CD4-positive, alpha-beta T cell treated with Interferon alpha-2 for 1 hour (primary cell): ENCODE measurements around the gene C1orf232.
A peak's percentile ranks its signal among the peaks of the same experiment; 100 is the strongest.

ENCODE experiments used
- DNase-seq, 2 donors: peaks; one replicate each; pipeline ENCODE4 v3.0.0-alpha.2; 2020 to 2022

C1orf232 gene

DNA sequence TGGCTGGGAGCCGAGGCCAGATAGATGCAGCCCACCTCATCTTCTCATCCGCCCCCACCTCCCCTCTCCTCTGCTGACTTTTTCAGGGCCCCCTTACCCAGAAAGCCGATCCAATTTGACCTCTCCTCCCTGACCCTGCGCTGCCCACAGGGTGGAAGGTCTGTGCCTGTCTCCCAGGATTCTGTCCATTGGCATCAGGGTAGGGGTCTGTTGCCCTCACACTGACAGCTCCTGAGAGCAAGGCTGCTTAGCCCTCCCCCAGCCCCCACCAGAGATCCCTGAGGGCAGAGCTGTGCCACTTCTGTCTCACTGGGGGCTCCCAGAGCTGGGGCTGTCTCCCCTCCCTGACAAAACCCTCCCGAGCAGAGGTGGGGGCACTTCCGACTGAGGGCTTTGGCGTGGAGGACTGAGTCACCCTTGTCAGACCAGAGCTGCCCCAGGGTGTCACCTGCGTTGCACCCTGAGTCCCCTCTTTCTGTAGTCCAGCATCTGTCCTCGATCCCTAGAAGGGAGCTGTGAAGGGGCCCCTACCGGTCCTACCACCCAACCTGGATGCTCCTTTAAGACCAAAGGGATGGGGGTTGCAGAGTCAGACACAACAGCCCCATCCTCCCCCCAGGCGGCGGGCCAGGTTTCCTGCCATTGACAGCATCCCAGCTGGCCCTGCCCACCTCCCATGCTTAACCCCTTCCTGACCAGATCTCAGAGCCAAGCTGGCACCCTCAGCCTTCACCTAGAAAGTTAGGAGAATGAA, 12.3 kb downstream of the C1orf232 start:
- DNase-seq = no peak

DNA sequence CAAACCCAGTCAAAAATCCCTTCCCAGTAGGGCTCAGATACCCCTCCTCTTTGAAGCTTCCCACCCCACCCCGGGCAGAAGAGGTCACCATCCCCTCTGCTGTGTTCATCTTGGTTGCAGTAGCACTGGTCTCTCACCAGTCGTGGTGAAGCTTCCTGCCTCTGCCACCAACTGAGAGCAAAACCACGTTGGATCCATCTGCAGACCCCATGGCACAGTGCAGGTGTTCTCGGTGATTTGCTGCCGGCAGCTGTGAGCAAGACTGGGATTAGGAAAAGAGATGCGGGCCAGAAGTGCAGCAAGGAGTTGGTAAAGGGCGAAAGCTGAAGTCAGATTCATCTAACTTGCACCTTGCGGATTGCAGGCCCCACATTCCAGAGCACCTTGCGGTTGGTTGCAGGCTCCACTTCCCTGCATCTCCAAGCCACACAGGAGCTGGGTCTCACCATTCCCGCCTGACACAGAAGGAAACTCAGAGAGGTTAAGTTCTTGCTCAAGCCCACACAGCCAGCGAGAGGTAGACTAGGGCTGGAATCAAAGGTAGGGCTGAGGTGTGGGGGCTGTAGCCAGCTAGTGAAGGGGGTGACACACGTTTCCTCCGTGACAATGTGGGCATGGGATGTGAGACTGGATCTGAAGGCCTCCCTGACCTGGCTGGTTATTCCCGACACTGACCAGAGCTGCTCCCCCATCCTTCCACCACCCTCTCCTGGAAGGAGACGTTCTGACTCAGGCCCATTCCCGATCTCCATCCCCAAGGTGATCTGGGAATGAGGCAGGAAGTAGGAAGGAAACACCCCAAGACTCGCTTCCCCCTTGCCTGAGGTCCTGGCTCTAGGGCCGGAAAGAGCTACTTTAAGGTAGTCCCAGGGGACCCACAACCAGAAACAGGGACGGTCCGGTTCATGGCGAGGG, 13.1 kb downstream of the C1orf232 start:
- DNase-seq = no peak

DNA sequence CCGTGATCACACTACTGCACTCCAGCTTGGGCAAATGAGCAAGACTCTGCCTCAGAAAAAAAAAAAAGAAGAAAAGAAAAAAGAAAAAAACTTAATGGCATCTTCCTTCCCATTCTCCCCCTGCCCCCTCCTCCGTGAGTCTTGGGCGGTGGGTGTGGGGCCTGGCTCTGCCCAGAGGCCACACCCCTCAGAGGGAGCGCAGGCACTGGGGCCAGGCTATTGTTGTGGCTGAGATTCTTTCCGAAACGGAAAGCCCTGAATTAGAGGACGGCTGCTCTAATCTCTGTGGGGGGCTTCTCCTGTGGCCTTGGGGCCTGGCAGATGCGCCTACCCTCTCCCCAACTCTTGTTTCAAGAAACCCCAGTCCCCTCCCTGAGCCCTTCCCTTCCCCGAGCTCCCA, 14.0 kb downstream of the C1orf232 start:
- no peak for DNase-seq

DNA sequence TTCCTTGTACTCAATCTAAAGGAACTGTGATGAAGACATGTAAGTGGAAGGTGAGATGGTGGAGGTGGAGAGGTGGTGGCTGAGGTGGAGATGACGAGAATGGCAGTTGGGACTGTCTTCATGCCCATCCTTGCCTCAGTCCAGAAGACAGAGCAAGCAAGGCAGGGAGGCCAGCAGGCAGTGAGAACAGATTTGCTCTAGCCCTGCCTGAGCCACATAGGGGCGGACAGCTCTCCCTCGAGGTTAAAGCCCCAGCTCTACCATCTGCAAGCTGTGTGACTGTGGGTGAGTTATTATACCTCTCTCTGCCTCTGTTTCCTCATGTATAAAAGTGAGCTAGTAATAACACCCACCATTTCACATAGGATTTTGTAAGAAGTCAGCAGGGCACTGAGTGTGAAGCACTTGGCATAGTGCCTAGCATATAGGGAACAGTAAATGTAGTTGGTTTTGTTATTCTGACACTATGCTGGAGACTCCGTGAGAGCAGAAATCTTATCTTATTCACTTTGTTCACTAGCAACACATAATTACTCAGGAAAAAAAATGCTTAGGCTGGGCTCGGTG, 14.7 kb downstream of the C1orf232 start:
- no peak for DNase-seq

DNA sequence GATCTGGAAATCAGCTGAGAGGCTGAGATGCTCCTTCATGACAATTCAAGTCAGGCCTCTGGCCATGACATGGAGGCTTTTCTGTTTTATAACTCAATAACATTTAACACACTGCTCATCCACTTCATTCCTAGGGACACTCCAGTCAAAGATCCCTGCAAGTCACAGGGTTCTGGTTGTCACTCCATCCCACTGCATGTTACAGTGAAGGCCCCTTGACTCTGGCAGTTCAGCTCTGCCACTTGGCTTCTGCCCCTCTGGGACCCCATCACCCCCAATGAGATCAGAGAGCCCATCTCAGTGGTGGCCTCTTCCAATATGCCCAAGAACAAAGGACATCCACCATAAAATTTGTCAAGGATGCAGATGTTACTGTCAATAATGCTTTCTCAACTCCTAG, 19.9 kb downstream of the C1orf232 start:
- no peak for DNase-seq

DNA sequence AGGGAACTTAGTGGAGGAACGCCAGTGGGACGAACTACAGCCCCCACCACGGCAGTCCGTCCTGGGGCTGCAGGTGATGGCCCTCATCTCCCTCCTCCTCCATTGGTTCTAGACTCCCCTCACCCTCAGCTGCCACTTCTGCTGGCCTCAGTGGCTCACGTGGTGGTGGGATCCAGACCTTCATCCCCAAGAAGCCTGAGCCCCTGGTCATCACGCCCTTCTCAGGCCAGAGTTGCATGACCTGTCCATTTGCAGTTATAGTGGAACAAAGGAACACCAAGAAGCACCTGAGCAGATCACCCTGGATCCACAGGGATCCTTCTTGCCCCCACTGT, 22.8 kb downstream of the C1orf232 start:
- DNase-seq = no peak

DNA sequence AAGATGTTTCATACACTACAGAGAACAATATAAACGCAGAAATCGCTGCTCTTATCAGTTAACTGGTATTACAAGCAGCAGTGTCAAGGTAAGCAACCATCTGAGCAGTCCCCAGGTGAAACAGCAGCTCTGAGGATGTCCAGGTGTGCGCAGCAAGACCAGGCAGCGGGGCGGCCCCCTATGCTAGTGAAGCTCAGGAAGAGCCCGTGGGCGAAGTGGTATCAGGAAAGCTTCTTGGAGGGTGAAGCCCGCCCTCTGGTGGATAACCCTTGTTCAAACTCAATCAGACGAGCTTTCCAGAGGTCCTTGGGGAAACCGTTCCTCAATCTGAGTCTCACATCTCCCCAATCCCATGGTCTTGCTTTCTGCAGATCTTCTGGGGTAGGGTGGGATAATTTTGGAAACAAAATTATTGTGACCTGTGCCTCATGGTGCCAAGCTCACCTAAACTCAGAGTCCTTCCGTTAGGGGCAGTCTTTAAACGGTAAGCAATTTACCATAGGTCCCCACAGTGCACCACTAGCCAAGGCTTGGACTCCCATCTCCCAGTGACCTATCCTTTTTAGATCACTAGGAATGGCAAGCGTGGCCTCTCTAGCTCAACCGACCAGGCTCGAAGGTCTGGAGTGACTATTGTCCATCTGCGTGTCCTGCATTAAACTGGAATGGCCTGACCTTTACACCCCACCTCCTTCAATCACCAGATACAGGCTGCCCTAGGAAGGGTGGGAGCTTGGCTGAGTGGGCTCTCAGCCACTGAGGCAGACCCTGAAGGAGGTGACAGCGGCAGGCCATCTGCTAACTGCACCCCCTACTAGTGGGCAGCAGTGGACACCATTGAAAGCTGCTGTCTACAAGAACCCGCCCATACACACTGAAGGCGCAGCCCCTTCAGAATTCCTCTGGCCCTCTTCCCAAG, 23.5 kb downstream of the C1orf232 start:
- DNase-seq = peak; percentile 77 to 80

DNA sequence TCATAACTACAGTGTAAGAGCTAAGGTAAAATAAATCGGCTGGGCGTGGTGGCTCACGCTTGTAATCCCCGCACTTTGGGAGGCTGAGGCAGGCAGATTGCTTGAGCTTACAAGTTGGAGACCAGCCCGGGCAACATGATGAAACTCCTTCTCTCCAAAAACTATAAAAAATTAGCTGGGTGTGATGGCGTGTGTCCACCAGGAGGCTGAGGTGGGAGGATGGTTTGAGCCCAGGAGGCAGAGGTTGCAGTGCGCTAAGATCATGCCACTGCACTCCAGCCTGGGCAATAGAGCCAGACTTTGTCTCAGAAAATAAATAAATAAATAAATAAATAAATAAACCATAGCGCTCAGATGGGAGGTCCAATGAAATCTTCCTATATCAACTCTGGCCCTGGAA, 26.6 kb downstream of the C1orf232 start:
- no peak for DNase-seq

DNA sequence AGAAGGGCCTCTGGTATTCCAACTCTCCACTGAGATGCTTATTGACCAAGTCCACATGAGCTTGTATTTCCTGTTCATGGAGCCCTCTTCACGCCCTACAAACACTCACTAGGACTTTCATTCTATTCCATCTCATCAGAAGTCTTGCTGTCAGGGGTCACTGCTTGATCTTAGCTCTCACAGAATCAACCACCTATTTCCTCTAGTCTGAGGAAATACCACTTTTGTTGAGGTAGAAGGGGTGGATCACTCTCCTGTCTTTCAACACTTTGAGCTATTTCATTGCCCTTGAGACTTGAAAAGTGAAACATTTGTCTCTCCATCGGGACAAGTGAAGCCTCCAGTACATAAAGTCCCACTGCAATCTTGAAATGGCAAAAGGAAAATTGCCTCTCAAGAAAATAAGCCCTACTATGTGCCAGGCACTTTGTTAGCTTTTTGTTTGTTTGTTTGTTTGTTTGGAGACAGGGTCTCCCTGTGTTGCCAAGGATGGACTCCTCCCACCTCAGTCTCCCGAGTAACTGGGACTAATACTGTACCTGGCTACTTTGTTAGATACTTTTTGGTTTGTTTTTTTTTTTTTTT, 29.7 kb downstream of the C1orf232 start:
- no peak for DNase-seq

DNA sequence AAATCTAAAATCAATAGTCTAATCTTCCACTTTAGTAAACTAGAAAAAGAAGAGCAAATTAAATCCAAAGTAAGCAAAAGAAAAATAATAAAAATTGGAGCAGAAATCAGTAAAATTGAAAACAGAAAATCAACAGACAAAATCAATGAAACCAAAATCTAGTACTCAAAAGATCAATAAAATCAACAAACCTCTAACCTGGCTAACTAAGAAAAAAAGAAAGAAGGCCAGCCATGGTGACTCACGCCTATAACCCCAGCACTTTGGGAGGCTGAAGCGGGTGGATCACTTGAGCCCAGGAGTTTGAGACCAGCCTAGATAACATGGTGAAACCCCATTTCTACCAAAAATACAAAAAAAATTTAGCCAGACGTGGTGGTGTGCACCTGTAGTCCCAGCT, 34.3 kb downstream of the C1orf232 start:
- DNase-seq = no peak

DNA sequence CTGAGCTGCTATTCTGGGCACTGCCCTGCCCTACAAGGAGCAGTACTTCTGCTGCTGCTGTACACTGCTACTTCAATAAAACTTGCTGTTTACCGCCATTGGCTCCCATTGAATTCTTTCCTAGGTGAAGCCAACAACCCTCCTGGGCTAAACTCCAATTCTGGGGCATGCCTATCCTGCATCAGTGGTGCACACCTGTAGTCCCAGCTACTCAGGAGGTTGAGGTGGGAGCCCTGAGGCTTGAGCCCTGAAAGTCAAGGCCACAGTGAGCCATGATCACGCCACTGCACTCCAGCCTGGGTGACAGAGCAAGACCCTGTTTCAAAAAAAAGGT, 36.0 kb downstream of the C1orf232 start:
- DNase-seq = no peak

DNA sequence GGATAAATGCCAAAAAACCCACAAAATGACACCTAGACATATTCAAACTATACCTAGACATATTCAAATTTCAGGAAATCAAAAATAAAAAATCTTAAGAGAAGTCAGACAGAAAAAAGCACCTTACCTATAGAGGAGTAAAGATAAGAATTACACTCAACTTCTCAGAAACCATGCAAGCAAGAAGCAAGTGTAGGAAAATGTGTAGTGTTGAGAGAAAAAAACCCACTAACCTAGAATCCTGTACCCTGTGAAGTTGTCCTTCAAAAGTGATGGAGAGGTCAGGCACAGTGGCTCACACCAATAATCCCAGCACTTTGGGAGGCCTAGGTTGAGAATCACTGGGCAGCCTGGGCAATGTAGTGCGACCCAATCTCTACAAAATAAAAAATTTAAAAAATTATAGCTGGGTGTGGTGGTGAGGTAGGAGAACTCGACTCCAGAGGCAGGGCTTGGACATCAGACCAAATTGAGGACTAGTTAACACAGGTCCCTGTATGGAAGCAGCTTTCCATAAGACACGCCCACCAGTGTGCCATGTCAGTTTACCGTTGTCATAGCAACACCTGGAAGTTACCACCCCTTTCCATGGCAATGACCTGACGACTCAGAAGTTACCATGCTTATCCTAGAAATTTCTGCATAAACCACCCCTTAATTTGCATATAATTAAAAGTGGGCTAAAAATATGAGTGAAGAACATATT, 36.5 kb downstream of the C1orf232 start:
- no peak for DNase-seq

DNA sequence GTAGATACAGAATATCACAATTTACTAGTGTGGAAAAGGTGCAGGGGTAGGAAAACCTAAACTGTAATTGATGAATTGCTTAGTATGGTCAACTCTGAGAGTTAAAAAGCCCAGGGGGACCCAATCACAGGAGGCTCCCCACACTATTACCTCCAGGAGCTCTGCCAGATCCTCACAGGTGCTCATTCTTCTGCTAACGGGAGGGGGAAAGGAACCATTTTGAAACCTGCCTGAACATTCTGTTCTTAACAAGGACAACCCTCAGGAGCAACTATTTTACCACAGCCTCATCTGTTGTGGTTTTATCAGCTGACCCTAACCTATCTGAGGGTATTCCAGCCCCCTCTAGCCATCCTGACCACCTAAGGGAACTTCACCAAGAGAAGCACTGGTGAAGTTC, 38.1 kb downstream of the C1orf232 start:
- no peak for DNase-seq

DNA sequence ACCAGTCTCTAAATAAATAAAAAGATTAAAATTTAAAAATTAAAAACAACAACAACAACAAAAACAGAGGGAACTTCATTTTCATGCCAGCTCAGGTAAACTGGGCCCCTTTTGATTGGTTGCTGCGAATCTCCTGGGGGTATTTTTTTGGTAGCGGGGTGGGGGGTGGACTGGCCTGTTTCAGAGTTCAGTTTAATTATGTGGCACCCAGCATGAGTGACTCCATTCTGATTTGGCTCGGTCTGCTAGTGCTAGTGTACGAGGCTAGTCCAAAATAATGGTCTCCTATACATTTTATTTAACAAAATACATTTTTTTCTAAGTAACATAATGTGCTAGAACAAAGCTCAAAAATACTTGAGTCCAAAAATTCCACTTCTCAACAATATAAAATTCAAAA, 39.0 kb downstream of the C1orf232 start:
- no peak for DNase-seq

DNA sequence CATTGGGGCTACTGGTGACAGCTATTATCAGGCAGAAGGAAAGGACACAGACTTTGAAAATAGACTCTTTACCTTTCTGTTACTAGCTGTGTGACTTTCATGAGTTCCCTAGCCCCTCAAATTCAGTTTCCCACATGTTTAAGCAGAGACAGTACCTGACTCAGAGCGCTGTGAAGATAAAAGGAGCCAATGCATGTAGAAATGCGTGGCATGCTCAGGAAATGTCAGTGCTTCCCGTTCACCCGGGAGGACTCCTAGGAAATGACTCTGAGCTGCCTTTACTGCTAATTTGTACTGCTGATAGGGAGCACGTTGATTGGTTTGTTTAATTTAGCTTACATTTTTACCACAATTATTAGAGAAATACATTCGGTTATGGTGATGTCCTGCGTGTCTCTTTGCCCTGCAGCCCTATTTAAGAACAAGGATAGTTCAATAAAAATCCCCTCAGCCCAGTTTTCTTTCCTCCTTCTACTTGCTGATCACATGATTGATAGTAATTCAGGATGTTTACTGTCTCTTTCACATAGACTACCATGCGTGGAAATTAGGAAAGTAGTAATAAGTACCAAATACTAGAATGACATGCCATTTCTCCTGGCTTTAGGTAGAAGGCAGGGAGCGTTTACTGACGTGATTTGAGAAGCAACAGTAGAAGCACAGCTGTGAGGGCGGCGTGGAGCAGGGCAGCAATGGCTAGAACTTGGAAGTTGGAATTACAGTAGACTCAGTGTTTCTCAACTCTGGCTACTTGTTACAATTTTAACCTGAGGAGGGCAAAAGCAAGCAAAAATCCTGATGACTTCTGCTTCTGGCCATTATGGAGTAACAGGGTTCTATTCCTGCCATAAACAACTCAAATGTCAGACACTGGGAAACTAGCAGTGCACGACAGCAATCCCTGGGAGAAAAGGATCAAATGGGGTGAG, 41.3 kb downstream of the C1orf232 start:
- DNase-seq = peak; percentile 9 to 33

DNA sequence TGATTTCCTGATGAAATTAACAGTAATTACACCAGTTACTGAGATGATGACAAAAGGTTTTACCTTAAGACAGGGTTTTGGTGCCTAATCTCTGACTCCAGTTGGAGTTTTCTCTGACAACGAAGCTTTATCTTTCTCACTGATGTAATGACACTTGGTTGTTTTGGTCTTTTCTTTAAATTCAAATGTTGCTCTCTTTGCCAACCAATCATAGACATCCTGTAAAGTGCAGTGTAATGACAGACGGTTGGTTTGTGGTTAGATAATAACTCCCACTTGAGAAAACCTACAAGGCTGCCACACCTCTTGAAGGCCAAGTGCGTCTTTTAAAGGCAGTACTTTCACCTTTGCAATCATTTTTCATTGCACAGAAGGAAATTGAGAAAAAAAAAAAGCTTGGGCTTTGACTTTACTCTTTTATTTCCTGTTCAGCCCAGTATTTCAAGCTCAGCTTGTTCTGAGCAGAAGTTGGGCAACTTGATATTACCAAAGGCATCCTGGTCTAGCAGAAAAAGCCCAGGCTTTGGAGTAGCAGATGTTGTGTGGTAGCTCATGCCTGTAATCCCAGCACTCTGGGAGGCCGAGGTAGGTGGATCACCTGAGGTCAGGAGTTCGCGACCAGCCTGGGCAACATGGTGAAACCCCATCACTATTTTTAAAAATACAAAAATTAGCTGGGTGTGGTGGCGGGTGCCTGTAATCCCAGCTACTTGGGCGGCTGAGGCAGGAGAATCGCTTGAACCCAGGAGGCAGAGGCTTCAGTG, 42.3 kb downstream of the C1orf232 start:
- DNase-seq = peak; percentile 68 to 90

DNA sequence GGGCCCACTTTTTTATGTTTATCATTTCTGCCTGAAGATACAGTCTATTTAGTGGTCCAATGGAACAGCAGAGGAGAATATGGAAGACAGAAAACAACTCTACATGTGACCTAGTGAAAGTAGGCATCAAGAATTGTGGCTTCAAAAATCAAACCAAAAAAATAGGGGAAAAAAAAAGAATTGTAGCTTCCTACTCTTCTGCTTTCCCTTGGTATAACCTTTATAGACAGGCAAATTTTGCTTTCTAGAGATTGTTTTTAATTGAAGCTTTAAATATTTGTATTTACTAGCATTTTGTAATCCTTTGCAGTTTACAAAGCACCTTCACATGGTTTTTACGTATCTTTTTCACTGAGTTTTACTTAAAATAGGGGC, 42.8 kb downstream of the C1orf232 start:
- DNase-seq = no peak

DNA sequence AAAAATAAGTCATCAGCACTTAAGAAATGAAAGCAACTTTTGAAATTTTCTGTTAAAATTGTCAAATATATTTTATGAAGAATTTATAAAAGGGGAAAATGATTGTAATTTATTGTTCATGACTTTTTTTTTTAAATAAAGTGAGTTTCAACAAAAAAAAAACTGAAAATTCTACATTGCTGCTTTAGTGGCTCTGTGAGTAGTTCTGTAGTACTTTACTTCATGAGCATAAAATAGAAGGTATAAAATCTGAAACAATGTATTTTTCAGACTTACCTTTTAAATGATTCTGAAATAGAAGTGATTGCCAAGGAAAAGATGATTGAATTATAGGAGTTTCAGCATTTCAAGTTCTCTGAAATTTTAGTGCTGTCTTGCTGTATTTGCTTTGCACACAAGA, 43.4 kb downstream of the C1orf232 start:
- DNase-seq = no peak

DNA sequence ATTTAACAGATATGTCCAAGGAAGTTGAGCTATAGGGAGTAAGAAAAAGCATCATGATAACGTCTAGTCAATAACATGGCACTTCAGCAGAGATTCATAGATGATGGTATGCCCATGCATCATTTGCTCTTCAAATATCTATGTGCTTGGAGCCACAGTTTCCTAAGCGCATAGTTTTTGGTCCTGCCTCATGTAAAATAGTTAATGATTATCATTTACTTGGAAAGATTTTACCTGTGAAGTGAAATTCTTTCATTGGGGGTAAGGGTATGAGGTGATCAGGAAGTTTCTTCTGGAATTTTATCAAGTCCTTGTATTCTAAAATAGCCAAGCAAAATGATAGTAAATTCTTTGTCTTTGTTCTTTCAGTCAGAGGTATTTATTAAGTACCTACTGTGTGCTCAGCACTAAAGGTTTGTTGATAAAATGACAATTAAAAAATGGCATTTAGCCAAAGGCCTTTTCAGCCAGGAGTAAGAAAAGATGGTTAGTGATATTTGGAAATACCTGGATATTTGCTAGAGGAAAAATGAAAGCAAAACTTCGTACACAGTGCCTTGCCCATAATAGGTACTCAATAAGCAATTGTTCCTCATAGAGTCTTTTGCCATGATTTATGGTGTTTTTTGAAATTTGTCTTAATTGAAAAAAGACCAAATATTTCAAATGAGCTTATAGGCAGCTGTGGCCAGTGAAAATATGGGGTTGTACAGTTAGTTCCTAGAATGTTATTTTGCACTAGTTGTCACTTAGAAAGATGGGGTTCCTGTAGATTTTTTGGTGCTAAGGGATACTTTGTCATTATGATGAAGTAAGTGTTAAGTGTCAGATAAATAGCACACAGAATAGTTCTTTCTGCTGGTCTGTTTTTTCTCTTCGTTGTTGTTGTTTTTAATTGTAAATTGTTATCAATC, 44.1 kb downstream of the C1orf232 start:
- DNase-seq = no peak
